Activated naive CD8-positive, alpha-beta T cell (primary cell): ENCODE measurements around the gene TEX54.
"Not testable (repeated sequence)": the region's sequence is repeated elsewhere in the genome, so short reads cannot be mapped to it uniquely, and the experiment has no call there.

Experiments
- H3K27ac Mint-ChIP-seq: one replicate; pipeline ENCODE4 v1.8.0; 2021; ENCODE audit warnings: mixed read lengths
- H3K27me3 Mint-ChIP-seq: one replicate; pipeline ENCODE4 v1.8.0; 2021; ENCODE audit warnings: mixed read lengths
- H3K36me3 Mint-ChIP-seq: one replicate; pipeline ENCODE4 v1.8.0; 2021; ENCODE audit warnings: mixed read lengths
- H3K4me1 Mint-ChIP-seq: one replicate; pipeline ENCODE4 v1.8.0; 2021; ENCODE audit warnings: low read depth, mixed read lengths
- H3K4me3 Mint-ChIP-seq: one replicate; pipeline ENCODE4 v1.8.0; 2021; ENCODE audit warnings: mild to moderate bottlenecking, mixed read lengths
- H3K9me3 Mint-ChIP-seq: one replicate; pipeline ENCODE4 v1.8.0; 2021; ENCODE audit warnings: low read depth, mixed read lengths

TEX54 gene

DNA sequence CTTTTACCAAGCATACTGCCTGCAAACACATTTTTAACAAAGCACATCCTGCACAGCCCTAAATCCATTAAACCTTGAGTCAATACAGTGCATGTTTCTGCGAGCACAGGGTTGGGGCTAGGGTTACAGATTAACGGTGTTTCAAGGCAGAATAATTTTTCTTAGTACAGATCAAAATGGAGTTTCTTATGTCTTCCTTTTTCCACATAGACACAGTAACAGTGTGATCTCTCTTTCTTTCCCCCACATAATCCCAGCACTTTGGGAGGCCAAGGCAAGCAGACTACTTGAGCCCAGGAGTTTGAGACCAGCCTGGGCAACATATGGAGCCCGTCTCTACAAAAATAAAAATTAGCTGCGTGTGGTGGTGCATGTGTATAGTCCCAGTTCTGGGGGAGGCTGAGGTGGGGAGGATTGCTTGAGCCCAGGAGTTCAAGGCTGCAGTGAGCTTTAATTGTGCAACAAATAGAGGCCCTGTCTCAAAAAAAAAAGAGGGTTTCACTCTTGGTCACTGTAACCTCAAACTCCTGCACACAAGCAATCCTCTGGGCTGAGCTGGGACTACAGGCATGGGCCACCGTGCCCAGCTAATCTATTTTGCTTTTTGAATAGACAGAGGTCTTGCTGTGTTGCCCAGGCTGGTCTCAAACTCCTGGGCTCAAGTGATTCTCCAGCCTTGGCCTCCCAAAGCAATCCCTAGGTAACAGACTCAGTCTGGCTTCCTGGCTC is 28.4 kb upstream of the TEX54 start:
- H3K4me1 Mint-ChIP-seq = peaks cover 19% of the 10 kb centered on the region

DNA sequence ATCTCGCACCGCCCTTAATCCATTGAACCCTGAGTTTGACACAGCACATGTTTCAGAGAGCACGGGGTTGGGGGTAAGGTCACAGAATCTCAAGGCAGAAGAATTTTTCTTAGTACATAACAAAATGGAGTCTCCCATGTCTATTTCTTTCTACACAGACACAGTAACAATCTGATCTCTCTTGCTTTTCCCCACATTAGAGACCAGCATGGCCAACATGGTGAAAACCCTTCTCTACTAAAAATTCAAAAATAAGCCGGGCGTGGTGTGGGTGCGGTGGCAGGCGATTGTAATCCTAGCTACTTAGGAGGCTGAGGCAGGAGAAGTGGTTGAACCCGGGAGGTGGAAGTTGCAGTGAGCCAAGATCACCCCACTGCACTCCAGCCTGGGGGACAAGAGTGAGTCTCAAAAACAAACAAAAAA is 26.7 kb upstream of the TEX54 start:
- H3K9me3 Mint-ChIP-seq, H3K27ac Mint-ChIP-seq, H3K27me3 Mint-ChIP-seq, H3K4me3 Mint-ChIP-seq: not testable (repeated sequence)
- Mint-ChIP-seq H3K4me1 (peaks cover 23% of the 10 kb centered on the region), H3K36me3 (peaks cover 16% of the 10 kb centered on the region)

More for the DNA sequence above, 28.4 kb upstream of the TEX54 start:
- Mint-ChIP-seq H3K27me3 (no peaks in the 10 kb centered on the region), H3K36me3 (peaks cover 2% of the 10 kb centered on the region), H3K27ac (no peak overlapping the region), H3K9me3 (no peaks in the 10 kb centered on the region), H3K4me3 (no peak overlapping the region)

DNA sequence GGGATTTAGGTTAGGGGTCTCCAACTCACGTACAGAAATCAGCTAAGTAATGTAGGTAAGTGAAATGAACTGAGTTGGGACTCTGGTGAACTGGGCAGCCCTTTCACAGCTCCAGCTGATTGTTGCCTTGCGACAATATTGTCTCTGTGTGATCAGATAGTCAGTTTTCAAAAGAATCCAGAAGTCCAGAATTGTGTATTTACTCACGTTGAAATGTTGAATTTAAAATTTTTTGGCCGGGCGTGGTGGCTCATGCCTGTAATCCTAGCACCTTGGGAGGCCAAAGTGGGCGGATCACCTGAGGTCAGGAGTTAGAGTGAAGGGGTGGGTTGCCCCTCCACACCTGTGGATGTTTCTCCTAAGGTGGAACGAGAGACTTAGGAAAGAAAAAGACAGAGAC is 25.6 kb upstream of the TEX54 start:
- peak overlapping the region; percentile 97 for H3K4me3 Mint-ChIP-seq
- peaks cover 27% of the 10 kb centered on the region for H3K36me3 Mint-ChIP-seq
- H3K4me1 Mint-ChIP-seq = peaks cover 28% of the 10 kb centered on the region

DNA sequence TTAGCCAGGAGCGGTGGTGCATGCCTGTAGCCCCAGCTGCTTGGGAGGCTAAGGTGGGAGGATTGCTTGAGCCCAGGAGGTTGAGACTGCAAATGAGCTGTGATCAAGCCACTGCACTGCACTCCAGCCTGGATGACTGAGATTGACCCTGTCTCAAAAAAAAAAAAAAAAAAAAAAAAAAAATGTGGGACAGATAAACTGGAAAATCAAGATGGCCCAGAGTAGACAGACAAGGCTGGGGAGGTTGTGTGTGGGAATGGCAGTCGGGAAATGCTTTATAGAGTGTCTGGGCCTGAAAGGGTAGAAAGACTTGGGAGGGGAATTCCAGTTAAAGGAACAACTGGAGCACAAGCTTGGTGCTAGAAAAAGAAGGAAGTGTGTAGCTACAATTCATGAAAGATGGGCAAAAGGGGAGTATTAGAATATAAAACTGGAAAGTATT is 24.9 kb upstream of the TEX54 start:
- peak overlapping the region; percentile 97 for H3K4me3 Mint-ChIP-seq

More for the DNA sequence above, 25.6 kb upstream of the TEX54 start:
- Mint-ChIP-seq H3K27ac (no peak overlapping the region), H3K9me3 (no peaks in the 10 kb centered on the region), H3K27me3 (no peaks in the 10 kb centered on the region)

DNA sequence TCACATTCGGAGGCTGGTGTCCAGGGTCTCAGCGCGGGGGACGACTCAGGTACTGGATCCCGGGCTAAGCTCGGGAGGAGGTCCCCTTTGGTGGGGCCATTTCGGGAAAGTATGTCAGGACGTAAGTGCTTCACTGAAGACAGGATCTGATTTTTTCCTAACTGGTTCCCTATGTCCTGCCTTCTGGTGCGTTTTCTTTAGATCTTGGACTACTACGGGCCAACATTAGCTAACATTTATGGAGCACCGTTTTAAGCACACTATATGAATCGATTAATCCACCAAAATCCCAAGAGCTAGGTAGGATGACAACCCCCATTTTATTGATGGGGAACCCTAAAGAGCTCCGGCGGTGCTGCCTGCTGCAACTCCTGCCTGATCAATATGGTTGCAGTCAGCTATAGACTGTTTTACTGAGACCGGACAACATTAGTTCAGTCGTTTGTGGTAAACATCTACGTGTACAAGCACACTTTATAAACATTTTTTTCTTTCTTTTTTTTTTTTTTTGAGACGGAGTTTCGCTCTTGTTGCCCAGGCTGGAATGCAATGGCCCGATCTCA is 23.8 kb upstream of the TEX54 start:
- peaks cover 39% of the 10 kb centered on the region for H3K4me1 Mint-ChIP-seq
- H3K36me3 Mint-ChIP-seq = peaks cover 41% of the 10 kb centered on the region
- H3K9me3 Mint-ChIP-seq = no peaks in the 10 kb centered on the region
- peak overlapping the region; percentile 100 for H3K27ac Mint-ChIP-seq
- H3K27me3 Mint-ChIP-seq = no peaks in the 10 kb centered on the region
- H3K4me3 Mint-ChIP-seq = peak overlapping the region; percentile 97

More for the DNA sequence above, 24.9 kb upstream of the TEX54 start:
- Mint-ChIP-seq H3K27me3 (no peaks in the 10 kb centered on the region), H3K9me3 (no peaks in the 10 kb centered on the region), H3K36me3 (peaks cover 33% of the 10 kb centered on the region), H3K27ac (peak overlapping the region; percentile 58), H3K4me1 (peaks cover 31% of the 10 kb centered on the region)

DNA sequence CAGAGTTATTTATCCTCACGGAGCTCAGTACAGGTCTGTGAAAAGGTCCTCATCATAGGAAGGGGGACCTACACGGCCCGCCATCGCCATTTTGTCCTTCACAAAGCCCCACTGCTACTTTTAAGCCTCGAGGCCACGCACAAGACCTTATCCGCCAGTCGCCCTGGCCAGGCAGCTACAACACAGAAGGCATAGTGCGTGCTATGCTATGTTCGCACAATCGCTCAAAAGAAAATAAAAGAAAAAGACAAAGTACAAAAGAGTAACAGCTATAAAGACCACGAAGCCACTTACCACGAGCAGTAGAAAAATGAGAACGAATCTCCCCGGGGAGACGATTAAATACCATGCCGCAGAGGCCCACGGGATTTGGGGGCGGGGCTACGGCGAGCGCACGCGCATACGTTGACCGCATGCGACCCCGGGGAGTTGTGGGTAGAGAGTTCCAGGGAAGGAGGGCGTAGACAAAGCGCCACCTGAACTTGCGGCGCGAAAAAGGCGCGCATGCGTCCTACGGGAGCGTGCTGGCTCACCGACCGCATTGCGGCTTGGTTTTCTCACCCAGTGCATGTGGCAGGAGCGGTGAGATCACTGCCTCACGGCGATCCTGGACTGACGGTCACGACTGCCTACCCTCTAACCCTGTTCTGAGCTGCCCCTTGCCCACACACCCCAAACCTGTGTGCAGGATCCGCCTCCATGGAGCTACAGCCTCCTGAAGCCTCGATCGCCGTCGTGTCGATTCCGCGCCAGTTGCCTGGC is 23.1 kb upstream of the TEX54 start:
- H3K4me1 Mint-ChIP-seq = peaks cover 40% of the 10 kb centered on the region

DNA sequence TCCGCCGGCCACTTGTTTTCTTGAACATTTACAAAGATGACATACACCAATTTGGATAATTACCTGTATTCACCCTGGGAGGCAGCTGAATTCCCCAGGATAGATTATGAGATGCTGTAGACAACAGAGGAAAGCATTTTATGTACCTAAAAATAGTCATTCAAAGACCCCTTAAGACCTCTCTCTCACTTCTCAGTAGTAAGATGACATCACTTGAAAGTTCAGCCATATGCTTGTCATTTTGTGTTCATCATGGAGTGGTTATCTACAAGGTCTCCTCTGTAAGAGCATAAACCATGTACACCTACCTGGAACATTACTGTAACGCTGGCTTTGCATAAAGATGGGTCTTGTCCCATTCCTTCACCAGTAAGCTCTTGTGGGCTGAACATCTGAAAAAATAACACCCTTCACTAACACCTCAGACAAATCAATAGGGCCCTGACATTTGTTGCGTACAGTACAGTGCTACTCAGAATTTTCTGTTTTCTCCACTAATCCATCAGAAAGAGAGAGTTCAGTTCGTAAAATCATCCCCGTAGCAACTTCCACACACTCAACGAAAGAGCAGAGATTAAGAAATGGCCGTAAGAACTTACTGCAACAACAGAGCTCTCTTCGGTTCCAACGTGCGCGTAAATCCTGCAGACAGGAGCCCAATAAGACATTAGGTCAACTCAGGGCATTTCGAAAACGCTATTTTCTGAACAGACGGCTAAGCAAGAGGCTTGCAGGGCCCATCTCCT is 22.4 kb upstream of the TEX54 start:
- H3K36me3 Mint-ChIP-seq = peaks cover 41% of the 10 kb centered on the region
- H3K27me3 Mint-ChIP-seq = no peaks in the 10 kb centered on the region
- H3K4me1 Mint-ChIP-seq = peaks cover 40% of the 10 kb centered on the region
- peak overlapping the region; percentile 97 for H3K4me3 Mint-ChIP-seq
- H3K27ac Mint-ChIP-seq = peak overlapping the region; percentile 100
- no peaks in the 10 kb centered on the region for H3K9me3 Mint-ChIP-seq

More for the DNA sequence above, 23.1 kb upstream of the TEX54 start:
- Mint-ChIP-seq H3K27me3 (no peaks in the 10 kb centered on the region), H3K4me3 (peak overlapping the region; percentile 97), H3K9me3 (no peaks in the 10 kb centered on the region), H3K27ac (peak overlapping the region; percentile 100), H3K36me3 (peaks cover 41% of the 10 kb centered on the region)

DNA sequence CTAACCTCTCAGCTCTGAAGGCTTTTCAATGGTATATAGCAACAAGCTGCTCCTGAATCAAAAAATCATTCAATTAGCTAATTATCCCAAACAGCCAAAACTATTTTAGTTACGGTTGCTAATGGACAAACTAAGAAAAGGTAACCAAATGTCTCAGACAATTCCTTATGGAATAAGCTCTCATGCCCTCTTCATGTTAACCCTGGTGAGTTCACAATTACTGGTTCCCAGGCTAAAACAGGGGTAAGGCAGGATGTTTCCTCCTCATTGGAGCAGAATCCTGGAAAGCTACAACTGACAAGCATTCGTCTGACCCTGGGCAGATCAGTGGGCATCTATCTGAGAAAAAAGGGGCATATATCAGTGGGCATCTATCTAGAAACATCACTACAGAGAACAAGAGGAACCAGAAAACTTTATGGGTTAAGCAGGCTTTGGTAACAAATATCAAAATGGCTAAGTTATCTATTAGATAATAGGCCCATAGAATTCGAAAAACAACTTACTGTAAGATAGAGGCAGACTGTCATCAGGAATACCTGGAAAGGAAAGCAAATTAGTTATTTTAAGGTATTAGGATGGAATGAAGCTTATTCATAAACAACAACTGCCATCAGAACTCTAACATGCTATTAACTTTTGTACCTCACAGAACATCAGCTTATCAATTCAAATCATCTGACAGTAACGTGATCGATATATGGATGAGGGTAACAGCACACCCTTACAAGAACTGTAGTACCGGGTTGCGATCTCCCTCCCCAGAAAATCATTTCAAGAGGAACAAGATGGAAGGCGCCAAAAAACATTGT is 21.6 kb upstream of the TEX54 start:
- H3K4me3 Mint-ChIP-seq = peak overlapping the region; percentile 97
- peaks cover 41% of the 10 kb centered on the region for H3K36me3 Mint-ChIP-seq
- H3K27me3 Mint-ChIP-seq = no peaks in the 10 kb centered on the region
- H3K27ac Mint-ChIP-seq = peak overlapping the region; percentile 100
- peaks cover 42% of the 10 kb centered on the region for H3K4me1 Mint-ChIP-seq
- H3K9me3 Mint-ChIP-seq = no peaks in the 10 kb centered on the region

DNA sequence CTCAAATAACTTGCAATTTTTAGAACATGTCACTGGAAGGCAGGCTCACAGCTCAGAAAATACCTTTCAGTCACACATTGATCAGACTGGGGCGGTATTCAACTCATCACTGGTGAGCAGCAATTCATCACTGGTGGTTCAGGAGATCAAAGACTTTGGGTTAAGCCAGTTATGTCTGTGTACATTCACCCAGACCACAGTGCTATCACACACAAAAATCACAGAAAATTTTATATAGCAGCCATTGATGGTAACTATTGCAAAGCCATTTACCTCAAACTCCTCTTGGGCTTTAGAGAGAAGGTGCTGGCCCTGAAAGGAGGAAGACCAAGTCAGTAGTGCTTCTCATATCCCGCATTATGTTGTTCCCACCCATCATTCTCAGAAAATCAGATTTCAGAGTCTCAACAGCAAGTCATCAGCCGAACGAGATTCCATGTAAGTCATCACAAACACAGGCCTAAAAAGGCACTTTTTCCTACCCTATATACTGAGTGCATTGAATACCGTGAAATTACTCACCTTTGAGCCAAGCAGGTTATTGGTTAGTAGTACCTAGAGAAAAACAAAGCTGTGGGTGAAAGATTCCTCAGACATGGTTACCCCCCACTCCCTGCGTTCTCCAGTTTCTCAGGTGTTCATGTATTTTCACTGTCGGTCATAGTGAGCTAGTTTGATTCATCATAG is 20.8 kb upstream of the TEX54 start:
- H3K4me3 Mint-ChIP-seq = peak overlapping the region; percentile 97
- no peaks in the 10 kb centered on the region for H3K9me3 Mint-ChIP-seq
- H3K36me3 Mint-ChIP-seq = peaks cover 41% of the 10 kb centered on the region
- no peaks in the 10 kb centered on the region for H3K27me3 Mint-ChIP-seq
- H3K4me1 Mint-ChIP-seq = peaks cover 44% of the 10 kb centered on the region
- peak overlapping the region; percentile 100 for H3K27ac Mint-ChIP-seq

DNA sequence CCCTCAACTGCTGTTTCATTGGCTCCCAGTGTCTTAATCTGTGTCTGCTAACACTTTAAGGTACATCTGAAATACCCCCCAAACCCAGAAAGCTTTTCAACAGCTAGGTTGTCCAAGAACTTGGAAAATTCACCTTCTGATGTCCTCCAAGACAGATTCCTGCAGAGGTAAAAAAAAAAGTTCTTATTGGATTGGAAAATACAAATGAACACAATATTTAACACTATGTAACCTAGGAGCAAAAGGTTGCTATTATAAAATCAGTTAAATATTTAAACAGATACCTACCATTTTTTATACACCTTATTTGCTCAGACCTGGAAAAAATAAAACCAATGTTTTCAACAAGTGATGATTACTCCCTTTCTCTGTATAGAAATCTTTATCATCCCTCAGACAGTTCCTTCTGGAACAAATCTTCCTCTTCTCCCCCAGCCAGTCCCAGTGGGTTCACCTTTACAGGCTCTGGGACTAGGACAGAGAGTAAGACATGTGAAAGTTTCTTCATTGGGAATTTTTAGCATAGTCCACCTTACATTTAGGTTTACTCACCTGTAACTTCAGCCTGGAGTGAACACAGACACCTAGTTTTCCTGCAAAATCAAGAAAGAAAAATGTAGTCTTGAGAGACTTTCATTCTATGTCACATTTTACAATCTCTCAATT is 20.0 kb upstream of the TEX54 start:
- Mint-ChIP-seq H3K4me1 (peaks cover 37% of the 10 kb centered on the region), H3K36me3 (peaks cover 39% of the 10 kb centered on the region), H3K9me3 (no peaks in the 10 kb centered on the region), H3K27me3 (no peaks in the 10 kb centered on the region), H3K4me3 (peak overlapping the region; percentile 97), H3K27ac (peak overlapping the region; percentile 100)

DNA sequence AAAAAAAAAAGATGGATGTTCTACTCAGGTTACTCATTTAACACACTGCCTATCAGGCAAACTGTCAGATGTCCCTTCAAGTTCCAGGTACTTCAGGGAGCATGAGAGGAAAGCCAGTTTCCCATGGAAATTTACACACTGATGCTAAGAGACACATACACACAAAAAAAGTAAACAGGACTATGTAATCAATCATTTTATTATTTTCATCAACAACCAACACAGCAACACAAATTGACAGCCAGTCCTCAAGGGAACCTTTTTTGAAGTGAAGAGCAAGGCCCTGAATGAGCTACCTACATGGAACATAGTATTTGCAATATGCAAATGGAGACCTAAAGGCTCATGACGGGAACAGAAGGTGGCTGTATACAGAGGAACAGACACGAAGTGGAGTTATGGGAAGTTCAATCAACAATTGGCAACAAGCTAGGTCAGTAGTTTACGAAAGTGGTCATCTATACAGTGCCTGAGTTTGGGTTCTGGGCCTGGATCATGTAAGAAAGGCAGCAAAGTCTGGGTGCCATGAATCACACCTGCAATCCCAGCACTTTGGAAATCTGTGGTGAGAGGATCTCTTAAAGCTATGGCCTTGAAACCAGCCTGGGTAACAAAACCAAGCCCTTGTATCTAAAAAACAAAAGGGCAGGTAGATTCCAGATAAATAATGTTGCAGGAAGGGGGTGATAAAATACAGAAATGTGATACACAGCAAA is 19.3 kb upstream of the TEX54 start:
- Mint-ChIP-seq H3K27me3 (no peaks in the 10 kb centered on the region), H3K4me3 (peak overlapping the region; percentile 97), H3K4me1 (peaks cover 35% of the 10 kb centered on the region), H3K9me3 (no peaks in the 10 kb centered on the region), H3K36me3 (peaks cover 38% of the 10 kb centered on the region), H3K27ac (peak overlapping the region; percentile 100)

DNA sequence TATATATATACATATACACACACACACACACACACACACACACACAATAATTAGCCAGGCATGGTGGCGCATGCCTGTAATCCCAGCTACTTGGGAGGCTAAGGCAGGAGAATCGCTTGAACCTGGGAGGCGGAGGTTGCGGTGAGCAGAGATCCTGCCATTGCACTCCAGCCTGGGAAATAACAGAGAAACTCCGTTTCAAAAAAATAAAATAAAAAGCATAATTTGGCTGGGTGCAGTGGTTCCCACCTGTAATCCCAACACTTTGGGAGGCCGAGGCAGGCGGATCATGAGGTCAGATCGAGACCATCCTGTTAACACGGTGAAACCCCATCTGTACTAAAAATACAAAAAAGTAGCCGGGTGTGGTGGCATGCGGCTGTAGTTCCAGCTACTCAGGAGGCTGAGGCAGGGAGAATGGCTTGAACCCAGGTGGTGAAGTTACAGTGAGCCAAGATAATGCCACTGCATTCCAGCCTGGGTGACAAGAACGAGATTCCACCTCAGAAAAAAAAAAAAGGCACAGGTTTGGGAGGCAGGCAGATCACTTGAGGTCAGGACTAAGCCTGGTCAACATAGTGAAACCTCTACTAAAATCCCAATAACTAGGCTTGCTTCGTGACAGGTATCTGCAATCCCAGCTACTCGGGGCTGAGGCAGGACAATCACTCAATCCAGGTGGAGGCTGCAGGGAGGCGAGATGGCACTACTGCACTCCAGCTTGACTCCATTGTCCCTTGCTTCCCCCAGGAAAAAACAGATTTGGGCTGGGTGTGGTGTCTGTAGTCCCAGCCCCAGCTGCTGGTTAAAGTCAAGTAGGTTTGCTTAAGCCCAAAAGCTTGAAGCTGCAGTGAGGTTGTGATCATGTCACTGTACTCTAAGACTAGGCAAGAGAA is 18.5 kb upstream of the TEX54 start:
- H3K27me3 Mint-ChIP-seq = no peaks in the 10 kb centered on the region
- H3K36me3 Mint-ChIP-seq = peaks cover 38% of the 10 kb centered on the region
- peaks cover 35% of the 10 kb centered on the region for H3K4me1 Mint-ChIP-seq
- H3K27ac Mint-ChIP-seq = peak overlapping the region; percentile 100
- H3K4me3 Mint-ChIP-seq = peak overlapping the region; percentile 97
- H3K9me3 Mint-ChIP-seq = no peaks in the 10 kb centered on the region
